ENCODE results near the gene HS3ST3B1.

The HS3ST3B1 gene

GRCh38 chr17:14329900-14330491, 29.1 kb downstream of the HS3ST3B1 start:
- TF ChIP-seq, protein P1, sequence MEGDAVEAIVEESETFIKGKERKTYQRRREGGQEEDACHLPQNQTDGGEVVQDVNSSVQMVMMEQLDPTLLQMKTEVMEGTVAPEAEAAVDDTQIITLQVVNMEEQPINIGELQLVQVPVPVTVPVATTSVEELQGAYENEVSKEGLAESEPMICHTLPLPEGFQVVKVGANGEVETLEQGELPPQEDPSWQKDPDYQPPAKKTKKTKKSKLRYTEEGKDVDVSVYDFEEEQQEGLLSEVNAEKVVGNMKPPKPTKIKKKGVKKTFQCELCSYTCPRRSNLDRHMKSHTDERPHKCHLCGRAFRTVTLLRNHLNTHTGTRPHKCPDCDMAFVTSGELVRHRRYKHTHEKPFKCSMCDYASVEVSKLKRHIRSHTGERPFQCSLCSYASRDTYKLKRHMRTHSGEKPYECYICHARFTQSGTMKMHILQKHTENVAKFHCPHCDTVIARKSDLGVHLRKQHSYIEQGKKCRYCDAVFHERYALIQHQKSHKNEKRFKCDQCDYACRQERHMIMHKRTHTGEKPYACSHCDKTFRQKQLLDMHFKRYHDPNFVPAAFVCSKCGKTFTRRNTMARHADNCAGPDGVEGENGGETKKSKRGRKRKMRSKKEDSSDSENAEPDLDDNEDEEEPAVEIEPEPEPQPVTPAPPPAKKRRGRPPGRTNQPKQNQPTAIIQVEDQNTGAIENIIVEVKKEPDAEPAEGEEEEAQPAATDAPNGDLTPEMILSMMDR (IDR thresholded peaks at IDR 0.05; ENCODE audit: insufficient read depth, low read depth, low read length, missing control alignments), result no peak
- no peak for DNase-seq (ENCODE audit: low read depth)
- H3K4me3 ChIP-seq (ENCODE audit: low read length), result no peak overlapping the region

DNA sequence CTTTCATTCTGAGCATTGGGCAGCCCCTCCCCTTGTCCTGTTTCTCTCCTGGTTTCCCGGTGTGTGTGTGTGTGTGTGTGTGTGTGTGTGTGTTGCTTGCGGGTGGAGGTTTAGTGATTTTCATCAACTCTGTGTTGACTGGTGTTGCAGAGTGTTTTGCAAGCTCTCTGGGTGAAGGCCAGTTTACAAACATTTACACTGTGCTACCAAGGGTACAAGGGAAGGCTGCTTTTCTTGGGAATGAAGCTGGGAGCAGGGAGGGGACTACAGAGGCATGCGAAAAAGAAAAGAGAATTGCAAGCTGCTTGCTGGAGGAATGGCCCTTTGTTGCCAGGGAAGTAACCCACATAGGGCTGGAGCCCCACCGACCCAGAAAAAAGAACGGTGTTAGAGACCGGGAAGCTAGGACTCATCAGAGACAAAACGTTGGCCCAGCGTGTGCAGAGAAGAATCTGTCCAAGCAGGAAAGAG, 29.6 kb downstream of the HS3ST3B1 start:
- TF ChIP-seq, protein P1 (IDR thresholded peaks at IDR 0.05; ENCODE audit: insufficient read depth, low read depth, low read length, missing control alignments), result no peak
- no peak overlapping the region for H3K4me3 ChIP-seq (ENCODE audit: low read length)
- no peak for DNase-seq (ENCODE audit: low read depth)

DNA sequence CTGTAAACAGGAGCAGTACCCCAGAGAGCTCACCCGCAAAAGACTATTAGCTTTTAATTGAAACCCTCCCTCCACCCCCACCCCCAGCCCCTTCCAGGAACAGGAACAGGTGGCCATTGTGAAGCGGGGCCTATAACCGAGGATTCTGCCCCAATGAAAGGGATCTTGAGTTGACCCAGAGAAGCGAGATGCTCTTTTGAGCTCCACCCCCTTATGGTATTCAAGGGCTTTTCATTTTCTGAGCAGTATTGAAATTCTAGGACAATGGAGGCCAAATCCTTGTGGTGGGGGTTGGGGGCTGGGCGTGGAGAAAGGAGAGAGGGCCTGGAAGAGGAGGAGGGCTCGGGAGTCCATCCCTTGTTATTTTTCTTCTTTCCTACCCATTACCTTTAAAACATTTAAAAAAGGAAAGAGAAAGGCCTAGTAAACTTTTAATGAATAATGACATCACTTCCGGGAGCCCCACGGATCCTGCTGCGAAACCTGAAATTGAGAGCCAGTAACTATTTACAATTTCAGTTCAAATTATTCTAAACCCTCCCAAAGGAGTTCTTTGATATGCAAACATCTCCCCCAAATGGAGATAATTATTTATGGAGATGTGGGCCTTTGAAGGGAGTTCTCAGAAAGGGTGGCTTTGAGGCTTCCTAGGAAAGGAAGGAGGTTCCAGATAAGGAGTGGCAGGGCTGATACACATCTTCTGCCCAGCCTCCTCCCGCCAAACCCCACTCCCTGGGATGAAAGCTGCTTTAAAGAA, 30.5 kb downstream of the HS3ST3B1 start:
- TF ChIP-seq, protein P1 (IDR thresholded peaks at IDR 0.05; ENCODE audit: insufficient read depth, low read depth, low read length, missing control alignments), result no peak
- no peak overlapping the region for H3K4me3 ChIP-seq (ENCODE audit: low read length)
- DNase-seq (ENCODE audit: low read depth), result no peak

- TF ChIP-seq, protein P1 (IDR thresholded peaks at IDR 0.05; ENCODE audit: insufficient read depth, low read depth, low read length, missing control alignments), result no peak
- H3K4me3 ChIP-seq (ENCODE audit: low read length), result no peak overlapping the region
- no peak for DNase-seq (ENCODE audit: low read depth)
Observed at GRCh38 chr17:14331982-14332298, 31.1 kb downstream of the HS3ST3B1 start.

GRCh38 chr17:14332331-14332730, 31.4 kb downstream of the HS3ST3B1 start:
- TF ChIP-seq, protein P1 (IDR thresholded peaks at IDR 0.05; ENCODE audit: insufficient read depth, low read depth, low read length, missing control alignments), result no peak
- no peak overlapping the region for H3K4me3 ChIP-seq (ENCODE audit: low read length)
- DNase-seq (ENCODE audit: low read depth), result no peak

- DNase-seq (ENCODE audit: low read depth), result no peak
- no peak overlapping the region for H3K4me3 ChIP-seq (ENCODE audit: low read length)
- TF ChIP-seq, protein P1 (IDR thresholded peaks at IDR 0.05; ENCODE audit: insufficient read depth, low read depth, low read length, missing control alignments), result no peak
Observed at GRCh38 chr17:14333506-14333905, 32.6 kb downstream of the HS3ST3B1 start.

Data from epithelial cell of esophagus (primary cell).